Esophagus squamous epithelium (tissue), 5 donors: ENCODE data around the gene GAS7. TPM values are rescaled to one million over a fixed set of nuclear protein-coding genes. Genes with fewer than 3 reads are reported as not detected.

ENCODE experiments used
- DNase-seq: peaks from one replicate; lab custom pipeline; 2025; lab: John Stamatoyannopoulos, UW
- H3K27ac ChIP-seq, 4 donors: fragments of 200-600 bp; sonication (generic); one replicate each; pipeline ENCODE4 v1.5.1; 2016 to 2019; ENCODE audit warnings: mild to moderate bottlenecking in 1 of 4
- H3K27me3 ChIP-seq, 4 donors: fragments of 200-600 bp; sonication (generic); 1 replicate in 3 of 4; 2 replicates in 1 of 4; pipeline versions ENCODE4 v1.5.1 to v1.6.0; 2017 to 2021; ENCODE audit warnings: antibody characterized with exemption in 1 of 4
- H3K36me3 ChIP-seq, 3 donors: fragments of 200-600 bp; sonication (generic); one replicate each; pipeline ENCODE4 v1.5.1; 2016 to 2019
- H3K4me1 ChIP-seq, 3 donors: fragments of 200-600 bp; sonication (generic); one replicate each; pipeline ENCODE4 v1.5.1; 2017 to 2019
- H3K4me3 ChIP-seq, 4 donors: fragments of 200-600 bp; sonication (generic); 1 replicate in 3 of 4; 2 replicates in 1 of 4; pipeline ENCODE4 v1.5.1; 2016 to 2019; ENCODE audit warnings: mild to moderate bottlenecking in 2 of 4, moderate library complexity in 1 of 4
- H3K9me3 ChIP-seq, 3 donors: fragments of 200-600 bp; sonication (generic); one replicate each; pipeline ENCODE4 v1.5.1; 2016 to 2019
- POLR2A ChIP-seq, 4 donors: fragments of 450-650 bp; IDR thresholded peaks; one replicate each; pipeline ENCODE4 v1.6.1; 2017; ENCODE audit warnings: antibody characterized with exemption in 4 of 4, mild to moderate bottlenecking in 4 of 4, moderate library complexity in 3 of 4
- WGBS, 2 donors: methylation state at CpG; one replicate each; pipeline ENCODE4 v1.1.5; 2018; 5-methylcytosine and 5-hydroxymethylcytosine counted together
- intact Hi-C: fragments of 100-400 bp; cut with DNase I; formaldehyde crosslinking; loops from one replicate; pipeline ENCODE4 v1.15.0; 2022
- total RNA-seq, 4 donors: library from RNA; depleted of rRNA; stranded (reverse); fragments of >200 nt; gene quantifications; one replicate each; pipeline ENCODE4 v1.1.0, GENCODE V29; 2016
- TF ChIP-seq, protein P1 (sequence below), 6 experiments: fragments of 450-650 bp in 4 of 6; fragments of 200-600 bp in 2 of 6; sonication (generic) in 2 of 6; IDR thresholded peaks; one replicate each; pipeline ENCODE4 v1.5.1; 2016 to 2019; ENCODE audit warnings: antibody characterized with exemption in 6 of 6, mild to moderate bottlenecking in 4 of 6, moderate library complexity in 4 of 6
- donor health status: DM: yes; HTN: yes; CAD: no.

Gene GAS7
- total RNA-seq, 4 donors from 2014 or later: 16.8 to 39.1 (median 30.1) TPM

DNA sequence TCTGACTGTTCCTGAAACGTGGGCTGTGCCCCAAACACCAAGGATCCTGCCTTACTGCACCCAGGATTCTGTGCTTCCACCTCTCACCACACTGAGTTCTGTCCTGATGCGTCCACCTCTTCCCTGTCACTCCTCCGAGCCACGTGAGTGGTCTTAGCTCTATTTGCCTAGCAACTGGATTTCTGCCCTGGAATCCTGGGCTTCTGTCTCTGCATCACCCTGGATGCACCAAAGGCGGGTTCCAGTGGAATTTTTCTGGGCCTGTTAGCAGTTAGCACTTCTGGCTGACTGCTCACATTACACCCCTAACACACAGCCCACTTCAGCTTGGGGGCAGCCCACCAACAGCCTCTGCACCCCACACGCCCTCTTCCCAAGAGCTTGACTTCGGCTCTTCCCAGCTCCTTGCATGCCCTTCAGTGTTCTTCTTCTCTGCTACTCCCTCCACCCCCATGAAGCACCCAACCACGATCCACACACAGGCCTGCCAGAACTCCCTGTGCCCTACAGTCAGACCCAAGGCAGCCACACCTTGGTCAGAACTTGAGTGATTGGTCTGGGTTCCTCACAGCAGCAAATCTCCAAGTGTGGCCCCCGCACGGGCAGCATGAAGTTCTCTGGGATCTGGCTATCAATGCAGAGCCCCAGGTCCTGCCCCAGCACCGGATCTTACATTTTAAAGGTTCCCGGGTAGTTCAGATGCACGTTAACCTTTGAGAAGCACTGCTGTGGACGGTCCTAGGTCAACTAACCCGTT, 163.5 kb downstream of the GAS7 start:
- intact Hi-C loops: no loop called here
- TF ChIP-seq POLR2A (IDR thresholded peaks at IDR 0.05): no peak
- TF ChIP-seq, protein P1, sequence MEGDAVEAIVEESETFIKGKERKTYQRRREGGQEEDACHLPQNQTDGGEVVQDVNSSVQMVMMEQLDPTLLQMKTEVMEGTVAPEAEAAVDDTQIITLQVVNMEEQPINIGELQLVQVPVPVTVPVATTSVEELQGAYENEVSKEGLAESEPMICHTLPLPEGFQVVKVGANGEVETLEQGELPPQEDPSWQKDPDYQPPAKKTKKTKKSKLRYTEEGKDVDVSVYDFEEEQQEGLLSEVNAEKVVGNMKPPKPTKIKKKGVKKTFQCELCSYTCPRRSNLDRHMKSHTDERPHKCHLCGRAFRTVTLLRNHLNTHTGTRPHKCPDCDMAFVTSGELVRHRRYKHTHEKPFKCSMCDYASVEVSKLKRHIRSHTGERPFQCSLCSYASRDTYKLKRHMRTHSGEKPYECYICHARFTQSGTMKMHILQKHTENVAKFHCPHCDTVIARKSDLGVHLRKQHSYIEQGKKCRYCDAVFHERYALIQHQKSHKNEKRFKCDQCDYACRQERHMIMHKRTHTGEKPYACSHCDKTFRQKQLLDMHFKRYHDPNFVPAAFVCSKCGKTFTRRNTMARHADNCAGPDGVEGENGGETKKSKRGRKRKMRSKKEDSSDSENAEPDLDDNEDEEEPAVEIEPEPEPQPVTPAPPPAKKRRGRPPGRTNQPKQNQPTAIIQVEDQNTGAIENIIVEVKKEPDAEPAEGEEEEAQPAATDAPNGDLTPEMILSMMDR (IDR thresholded peaks at IDR 0.05): no peak
- Histone ChIP-seq H3K27me3 (no peaks in the 10 kb centered on the region), H3K4me1 (peaks cover 0 to 35% (median 6%) of the 10 kb centered on the region in 3 donors), H3K36me3 (no peaks in the 10 kb centered on the region), H3K4me3 (peak overlapping the region in 2 of 4 donors; percentile 0 to 43), H3K27ac (peak overlapping the region in 3 of 4 donors; percentile 2 to 87 (median 77)), H3K9me3 (no peaks in the 10 kb centered on the region)
- no peak for DNase-seq
- WGBS, 2 donors: 69 to 76% methylated on average over 8 to 15 of the region's 15 CpGs

DNA sequence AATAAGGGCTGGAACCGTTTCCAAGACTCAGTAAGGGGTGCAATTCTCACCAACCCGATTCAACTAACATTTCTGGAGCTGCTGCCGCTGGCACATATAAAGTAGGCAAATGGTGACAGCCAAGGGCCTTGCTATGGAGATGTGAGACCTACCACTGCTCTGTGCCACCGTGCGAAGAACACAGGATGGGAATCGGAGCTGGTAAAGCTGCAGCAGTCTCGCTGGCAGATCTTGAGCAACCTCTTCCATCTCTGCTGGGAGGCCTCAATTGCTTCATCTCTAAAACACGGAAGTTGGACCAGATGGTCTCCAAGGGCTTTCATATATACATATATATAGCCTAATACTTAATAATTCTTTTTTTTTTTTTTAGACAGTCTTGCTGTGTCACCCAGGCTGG, 164.4 kb downstream of the GAS7 start:
- intact Hi-C loops: no loop called here
- peak overlapping the region in 1 of 4 donors; percentile 7 for H3K4me3 ChIP-seq
- TF ChIP-seq, protein P1 (IDR thresholded peaks at IDR 0.05): no peak
- peaks cover 0 to 35% (median 6%) of the 10 kb centered on the region in 3 donors for H3K4me1 ChIP-seq
- WGBS, 2 donors: 65 to 83% methylated on average over 8 of the region's 8 CpGs
- peak overlapping the region in 3 of 4 donors; percentile 2 to 77 (median 69) for H3K27ac ChIP-seq
- no peaks in the 10 kb centered on the region for H3K36me3 ChIP-seq
- no peaks in the 10 kb centered on the region for H3K9me3 ChIP-seq
- DNase-seq: no peak
- H3K27me3 ChIP-seq: no peaks in the 10 kb centered on the region

DNA sequence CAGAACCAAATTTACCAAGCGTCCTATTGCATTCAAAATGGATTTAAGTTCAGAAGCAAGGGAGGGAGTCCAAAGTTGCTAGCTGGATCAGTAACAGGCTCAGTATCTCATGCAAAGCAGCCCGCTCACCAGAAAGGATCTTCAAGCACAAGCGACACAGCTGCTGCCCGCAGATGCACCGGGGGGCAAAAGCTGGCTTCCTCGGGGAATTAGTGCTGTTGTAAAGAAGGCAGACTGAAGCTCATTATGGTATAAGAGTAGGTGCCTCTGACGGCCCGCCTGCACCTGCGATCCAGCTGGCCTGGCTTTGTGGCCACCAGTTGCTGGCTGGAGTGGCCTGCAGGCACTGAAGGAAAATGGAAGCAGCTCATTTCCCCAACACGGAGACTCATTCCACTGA, 165.0 kb downstream of the GAS7 start:
- intact Hi-C loops: no loop called here
- Histone ChIP-seq H3K27me3 (no peaks in the 10 kb centered on the region), H3K9me3 (no peaks in the 10 kb centered on the region), H3K4me3 (peak overlapping the region in 1 of 4 donors; percentile 7), H3K4me1 (peaks cover 0 to 35% (median 6%) of the 10 kb centered on the region in 3 donors), H3K36me3 (no peaks in the 10 kb centered on the region), H3K27ac (peak overlapping the region in 2 of 4 donors; percentile 36 to 69)
- TF ChIP-seq, protein P1 (IDR thresholded peaks at IDR 0.05): no peak
- TF ChIP-seq POLR2A (IDR thresholded peaks at IDR 0.05): no peak
- WGBS, 2 donors: 80 to 91% methylated on average over 9 of the region's 10 CpGs
- no peak for DNase-seq

DNA sequence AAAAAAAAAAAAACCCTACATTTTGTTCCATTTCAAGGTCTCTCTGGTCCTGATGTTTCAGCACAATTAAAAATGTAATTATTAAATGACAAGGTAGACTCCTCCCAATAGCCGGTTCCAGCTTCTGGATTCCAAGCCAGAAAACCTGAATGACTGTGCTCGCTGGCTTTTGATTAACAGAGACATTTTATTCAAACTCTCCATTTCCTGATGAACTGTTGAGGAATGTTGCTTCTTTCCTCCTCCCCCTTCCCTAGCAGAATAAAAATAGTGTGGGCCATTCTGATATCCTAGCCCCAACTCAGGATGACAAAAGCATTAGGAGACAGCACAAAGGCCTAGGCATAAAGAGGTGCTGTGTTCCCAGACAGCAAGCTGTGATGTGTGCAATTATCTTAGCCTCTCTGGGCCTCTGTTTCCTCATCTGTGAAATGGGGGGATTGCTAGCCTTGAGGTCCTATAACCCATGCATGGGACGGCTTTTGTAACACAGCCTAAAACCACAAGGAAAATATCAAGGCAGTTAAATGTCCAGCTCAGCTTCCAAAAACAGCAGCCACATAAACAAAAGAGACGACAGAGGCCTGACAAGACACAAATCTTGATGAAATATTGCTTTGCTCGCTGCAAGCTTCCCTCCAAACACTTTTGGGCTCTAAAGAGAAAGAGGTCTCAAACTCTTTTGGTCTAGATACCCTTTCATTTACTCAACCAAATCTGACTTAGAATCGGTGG, 166.1 kb downstream of the GAS7 start:
- TF ChIP-seq, protein P1 (IDR thresholded peaks at IDR 0.05): no peak
- TF ChIP-seq POLR2A (IDR thresholded peaks at IDR 0.05): no peak
- Histone ChIP-seq H3K4me3 (no peak overlapping the region), H3K27me3 (no peaks in the 10 kb centered on the region), H3K9me3 (no peaks in the 10 kb centered on the region), H3K36me3 (no peaks in the 10 kb centered on the region), H3K4me1 (peaks cover 0 to 30% (median 6%) of the 10 kb centered on the region in 3 donors), H3K27ac (peak overlapping the region in 1 of 4 donors; percentile 69)
- no peak for DNase-seq
- intact Hi-C loops: no loop called here
- WGBS, 2 donors: 51 to 71% methylated on average over 6 of the region's 6 CpGs

DNA sequence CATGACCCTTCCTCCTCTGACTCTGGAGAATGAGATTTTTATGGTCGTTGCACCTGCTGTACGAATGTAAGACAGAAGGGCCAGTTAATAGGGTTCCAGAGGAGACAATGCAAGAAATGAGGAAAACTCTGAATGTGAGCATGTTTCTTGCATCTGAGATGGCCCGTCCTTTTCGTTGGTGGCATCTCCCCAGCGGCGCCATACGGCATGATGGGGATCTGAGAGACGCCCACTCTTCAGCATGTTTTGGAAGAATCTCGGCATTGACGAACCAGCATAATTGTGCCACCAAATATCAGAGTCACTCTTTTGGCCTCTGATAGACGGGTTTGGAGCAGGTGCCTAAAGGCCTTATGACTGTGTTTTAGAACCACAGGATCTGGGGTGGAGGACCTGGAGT, 166.8 kb downstream of the GAS7 start:
- intact Hi-C loops: no loop called here
- TF ChIP-seq, protein P1 (IDR thresholded peaks at IDR 0.05): no peak
- TF ChIP-seq POLR2A (IDR thresholded peaks at IDR 0.05): no peak
- WGBS, 2 donors: 84 to 96% methylated on average over 5 to 11 of the region's 11 CpGs
- Histone ChIP-seq H3K27ac (no peak overlapping the region), H3K36me3 (no peaks in the 10 kb centered on the region), H3K9me3 (no peaks in the 10 kb centered on the region), H3K4me3 (no peak overlapping the region), H3K4me1 (peaks cover 0 to 30% (median 6%) of the 10 kb centered on the region in 3 donors), H3K27me3 (no peaks in the 10 kb centered on the region)
- DNase-seq: no peak
